Measurements from ENCODE around the gene LPCAT1. TPM values are rescaled to one million over a fixed set of nuclear protein-coding genes. Genes with fewer than 3 reads are reported as not detected.

Gene LPCAT1
- total RNA-seq, 1 donor from 2014 or later, result 108 TPM

GRCh38 chr5:1429066-1429465, 94.7 kb downstream of the LPCAT1 start:
- H3K4me1 Mint-ChIP-seq, result peaks cover 2% of the 10 kb centered on the region
- H2AFZ ChIP-seq (replicated peaks), result no peak overlapping the region
- peaks cover 9% of the 10 kb centered on the region for H3K27me3 Mint-ChIP-seq (ENCODE audit: insufficient read depth, low read depth)
- no peak for DNase-seq (ENCODE audit: low spot score)
- H3K4me3 Mint-ChIP-seq, result no peak overlapping the region
- no peaks in the 10 kb centered on the region for H3K27me3 ChIP-seq
- peaks cover 48% of the 10 kb centered on the region for H3K9me3 Mint-ChIP-seq
- H3F3A ChIP-seq (ENCODE audit: low read depth), result no peaks in the 10 kb centered on the region
- H4K20me1 ChIP-seq (ENCODE audit: low read depth), result no peaks in the 10 kb centered on the region
- no peak overlapping the region for H3K9ac ChIP-seq
- H3K79me2 ChIP-seq (ENCODE audit: low read depth), result no peaks in the 10 kb centered on the region
- no peak overlapping the region for H3K27ac Mint-ChIP-seq
- no peaks in the 10 kb centered on the region for H3K36me3 ChIP-seq
- peaks cover 3% of the 10 kb centered on the region for H3K9me3 ChIP-seq (ENCODE audit: low read depth)
- TF ChIP-seq EZH2phosphoT487 (IDR thresholded peaks at IDR 0.05) (no peak), CTCF (IDR thresholded peaks at IDR 0.05) (no peak), EZH2 (IDR thresholded peaks at IDR 0.05) (no peak)
- H3K4me1 ChIP-seq, result no peaks in the 10 kb centered on the region
- no peaks in the 10 kb centered on the region for H3K36me3 Mint-ChIP-seq
- H3K4me2 ChIP-seq, result no peak overlapping the region
- H3K4me3 ChIP-seq, result no peak overlapping the region
- no peak overlapping the region for H3K27ac ChIP-seq

- Mint-ChIP-seq H3K9me3 (peaks cover 43% of the 10 kb centered on the region), H3K4me1 (peaks cover 2% of the 10 kb centered on the region), H3K27me3 (ENCODE audit: insufficient read depth, low read depth) (peaks cover 4% of the 10 kb centered on the region), H3K27ac (no peak overlapping the region), H3K4me3 (no peak overlapping the region), H3K36me3 (no peaks in the 10 kb centered on the region)
- no peaks in the 10 kb centered on the region for H3K27me3 ChIP-seq
- H4K20me1 ChIP-seq (ENCODE audit: low read depth), result no peaks in the 10 kb centered on the region
- peaks cover 3% of the 10 kb centered on the region for H3K9me3 ChIP-seq (ENCODE audit: low read depth)
- no peak overlapping the region for H3K4me3 ChIP-seq
- H3F3A ChIP-seq (ENCODE audit: low read depth), result no peaks in the 10 kb centered on the region
- H3K79me2 ChIP-seq (ENCODE audit: low read depth), result no peaks in the 10 kb centered on the region
- H3K9ac ChIP-seq, result no peak overlapping the region
- no peak for DNase-seq (ENCODE audit: low spot score)
- H3K4me1 ChIP-seq, result no peaks in the 10 kb centered on the region
- no peak overlapping the region for H3K4me2 ChIP-seq
- H3K27ac ChIP-seq, result no peak overlapping the region
- H3K36me3 ChIP-seq, result no peaks in the 10 kb centered on the region
- TF ChIP-seq CTCF (IDR thresholded peaks at IDR 0.05) (no peak), EZH2 (IDR thresholded peaks at IDR 0.05) (no peak), EZH2phosphoT487 (IDR thresholded peaks at IDR 0.05) (no peak)
- no peak overlapping the region for H2AFZ ChIP-seq (replicated peaks)
Observed at GRCh38 chr5:1428107-1428506, 95.7 kb downstream of the LPCAT1 start.

GRCh38 chr5:1424716-1425115, 99.0 kb downstream of the LPCAT1 start:
- no peak overlapping the region for H3K27ac Mint-ChIP-seq
- H3K4me1 Mint-ChIP-seq, result peaks cover 2% of the 10 kb centered on the region
- Histone ChIP-seq H3K27ac (no peak overlapping the region), H3K36me3 (no peaks in the 10 kb centered on the region), H3K27me3 (no peaks in the 10 kb centered on the region), H2AFZ (replicated peaks) (no peak overlapping the region), H3F3A (ENCODE audit: low read depth) (no peaks in the 10 kb centered on the region), H3K9ac (no peak overlapping the region), H3K79me2 (ENCODE audit: low read depth) (no peaks in the 10 kb centered on the region), H3K4me2 (no peak overlapping the region), H4K20me1 (ENCODE audit: low read depth) (no peaks in the 10 kb centered on the region), H3K4me1 (no peaks in the 10 kb centered on the region), H3K9me3 (ENCODE audit: low read depth) (peaks cover 3% of the 10 kb centered on the region), H3K4me3 (no peak overlapping the region)
- TF ChIP-seq EZH2 (IDR thresholded peaks at IDR 0.05) (no peak), EZH2phosphoT487 (IDR thresholded peaks at IDR 0.05) (no peak), CTCF (IDR thresholded peaks at IDR 0.05) (no peak)
- peaks cover 32% of the 10 kb centered on the region for H3K9me3 Mint-ChIP-seq
- no peaks in the 10 kb centered on the region for H3K36me3 Mint-ChIP-seq
- no peak for DNase-seq (ENCODE audit: low spot score)
- H3K27me3 Mint-ChIP-seq (ENCODE audit: insufficient read depth, low read depth), result peaks cover 4% of the 10 kb centered on the region
- no peak overlapping the region for H3K4me3 Mint-ChIP-seq

Data from neural progenitor cell (in vitro differentiated cells).